Kidney (tissue), 14 donors: ENCODE measurements around the gene AK3. TPM values are rescaled to one million over a fixed set of nuclear protein-coding genes. Genes with fewer than 3 reads are reported as not detected.

Source experiments
- DNase-seq, 5 donors: peaks; one replicate each; pipeline ENCODE4 v3.0.0-alpha.2; 2013 to 2020
- FAIRE-seq: peaks from 2 replicates; lab custom pipeline; 2012; peaks lifted over from hg19 to GRCh38; lab: Jason Lieb, UNC
- H3K27ac ChIP-seq, 2 donors: one replicate each; pipeline ENCODE4 v1.7.0; 2013; ENCODE audit warnings: low read depth in 2 of 2, low read length in 2 of 2, inconsistent platforms in 1 of 2
- H3K27me3 ChIP-seq: one replicate; pipeline ENCODE4 v1.7.1; 2013; ENCODE audit warnings: low read length, inconsistent platforms; ENCODE audit not compliant: control insufficient read depth, insufficient read depth
- H3K36me3 ChIP-seq, 3 donors: one replicate each; pipeline versions ENCODE4 v1.7.0 to v1.7.1; 2013; ENCODE audit warnings: low read length in 3 of 3, control low read depth in 1 of 3, inconsistent platforms in 1 of 3; ENCODE audit not compliant: insufficient read depth in 3 of 3, control insufficient read depth in 2 of 3
- H3K4me1 ChIP-seq, 3 donors: one replicate each; pipeline versions ENCODE4 v1.7.0 to v1.7.1; 2013; ENCODE audit warnings: low read length in 3 of 3, inconsistent platforms in 1 of 3, low read depth in 1 of 3; ENCODE audit not compliant: control insufficient read depth in 2 of 3, insufficient read depth in 2 of 3
- H3K4me3 ChIP-seq, 3 donors: one replicate each; pipeline versions ENCODE4 v1.7.0 to v1.8.1; 2013; ENCODE audit warnings: low read length in 3 of 3, control low read depth in 1 of 3, inconsistent platforms in 1 of 3
- H3K9ac ChIP-seq, 3 donors: one replicate each; pipeline versions ENCODE4 v1.7.0 to v1.7.1; 2013; ENCODE audit warnings: low read length in 3 of 3, control low read depth in 1 of 3, inconsistent platforms in 1 of 3
- H3K9me3 ChIP-seq, 3 donors: one replicate each; pipeline versions ENCODE4 v1.7.0 to v1.7.1; 2013; ENCODE audit warnings: low read length in 3 of 3, control low read depth in 1 of 3, inconsistent platforms in 1 of 3; ENCODE audit not compliant: control insufficient read depth in 2 of 3, insufficient read depth in 1 of 3
- CTCF ChIP-seq: IDR thresholded peaks from 3 replicates; pipeline ENCODE4 v1.5.1; 2012; ENCODE audit warnings: mild to moderate bottlenecking, moderate library complexity, borderline replicate concordance; ENCODE audit not compliant: insufficient read depth; ENCODE audit errors: extremely low read depth
- intact Hi-C: fragments of 100-400 bp; cut with DNase I; formaldehyde crosslinking; loops from one replicate; pipeline ENCODE4 v1.11.1; 2022
- polyA plus RNA-seq: library from polyadenylated mRNA; stranded (reverse); fragments of 350-450 nt; fragmentation: Illumina TruSeq; extraction: RNeasy Lipid Tissue Mini Kit (QIAGEN cat#74804); gene quantifications from one replicate; pipeline ENCODE4 v1.2.3, GENCODE V29; 2014; ENCODE audit warnings: low read depth, low replicate concordance; ENCODE audit not compliant: insufficient read depth
- total RNA-seq: library from RNA; stranded (reverse); fragmentation: NEBNext Ultra II Directional; extraction: Animal tissue kit (Norgen Biotek cat#: 25700); gene quantifications from one replicate; pipeline ENCODE4 v1.2.1, GENCODE V29; 2021
- donor health status: control.
- donor health status: control.
- donor health status: control.
- donor health status: control.
- donor health status: control.
- donor health status: DM: yes; HTN: yes; CAD: no.
- donor health status: Normal renal cell carcinoma (clear cell type).

AK3 gene
- total and polyA plus RNA-seq, 2 donors from 2014 or later: 70.9 to 93.5 TPM

- Histone ChIP-seq H3K4me3 (no peak overlapping the region), H3K27me3 (no peaks in the 10 kb centered on the region), H3K4me1 (no peaks in the 10 kb centered on the region), H3K9me3 (no peaks in the 10 kb centered on the region), H3K9ac (no peak overlapping the region), H3K36me3 (peaks cover 2 to 34% (median 9%) of the 10 kb centered on the region in 3 donors), H3K27ac (no peak overlapping the region)
- DNase-seq (no peak), FAIRE-seq (no peak)
- TF ChIP-seq CTCF: no peak
- intact Hi-C loops: no loop called here
Measured at GRCh38 chr9:4689021-4689420, 52.0 kb downstream of the AK3 start.

- H3K9me3 ChIP-seq: no peaks in the 10 kb centered on the region
- no peak for FAIRE-seq
- no peak for DNase-seq
- intact Hi-C loops: no loop called here
- no peak overlapping the region for H3K4me3 ChIP-seq
- H3K36me3 ChIP-seq: peaks cover 2 to 31% (median 9%) of the 10 kb centered on the region in 3 donors
- no peaks in the 10 kb centered on the region for H3K4me1 ChIP-seq
- H3K9ac ChIP-seq: no peak overlapping the region
- no peak overlapping the region for H3K27ac ChIP-seq
- no peaks in the 10 kb centered on the region for H3K27me3 ChIP-seq
- TF ChIP-seq CTCF: no peak
Measured at GRCh38 chr9:4686584-4686983, 54.4 kb downstream of the AK3 start.

GRCh38 chr9:4686112-4686511 lies 54.9 kb downstream of the AK3 start:
- no peak overlapping the region for H3K27ac ChIP-seq
- intact Hi-C loops: no loop called here
- H3K36me3 ChIP-seq: peaks cover 2 to 28% (median 7%) of the 10 kb centered on the region in 3 donors
- no peak overlapping the region for H3K4me3 ChIP-seq
- DNase-seq (no peak), FAIRE-seq (no peak)
- no peaks in the 10 kb centered on the region for H3K27me3 ChIP-seq
- H3K9me3 ChIP-seq: no peaks in the 10 kb centered on the region
- no peak for TF ChIP-seq CTCF
- no peak overlapping the region for H3K9ac ChIP-seq
- H3K4me1 ChIP-seq: peaks cover 0 to 4% (median 3%) of the 10 kb centered on the region in 3 donors

GRCh38 chr9:4684820-4685219 lies 56.2 kb downstream of the AK3 start:
- Histone ChIP-seq H3K36me3 (peaks cover 2 to 15% (median 7%) of the 10 kb centered on the region in 3 donors), H3K4me3 (no peak overlapping the region), H3K9ac (no peak overlapping the region), H3K4me1 (peaks cover 3 to 14% (median 11%) of the 10 kb centered on the region in 3 donors), H3K27me3 (no peaks in the 10 kb centered on the region), H3K9me3 (no peaks in the 10 kb centered on the region), H3K27ac (no peak overlapping the region)
- no peak for TF ChIP-seq CTCF
- FAIRE-seq (no peak), DNase-seq (no peak)
- intact Hi-C loops: no loop called here
